ENCODE measurements around the gene DHX15.
"Not testable (repeated sequence)": the region's sequence is repeated elsewhere in the genome, so short reads cannot be mapped to it uniquely, and the experiment has no call there.

The DHX15 gene

DNA sequence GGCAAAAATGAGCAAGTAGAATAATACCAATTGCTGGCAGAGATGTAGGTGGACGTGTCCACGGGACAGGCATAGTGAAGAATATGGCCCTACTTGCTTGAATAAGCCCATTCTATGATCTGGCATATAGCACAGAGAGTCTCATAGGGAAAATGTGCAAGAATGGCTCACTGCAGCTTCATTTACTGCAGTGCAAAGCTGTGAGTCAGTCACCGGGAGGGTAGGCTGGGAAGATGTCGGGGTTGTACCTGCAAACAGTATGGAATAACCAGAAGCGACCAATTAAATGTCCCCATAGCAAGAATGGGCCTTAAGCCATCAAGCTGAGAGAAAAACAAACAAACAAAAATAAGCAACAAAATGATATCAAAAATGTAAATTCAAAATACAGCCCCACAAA, 74.3 kb downstream of the DHX15 start (continued):
- TF ChIP-seq ZNF37A (tag by site-specific recombination; IDR thresholded peaks at IDR 0.05) (no peak), ZNF311 (tag by site-specific recombination; IDR thresholded peaks at IDR 0.05; ENCODE audit: borderline replicate concordance) (no peak), ZNF266 (tag by site-specific recombination; IDR thresholded peaks at IDR 0.05; ENCODE audit: low read depth) (no peak), ZNF433 (tag by site-specific recombination; IDR thresholded peaks at IDR 0.05; ENCODE audit: low read depth) (no peak), ZNF830 (tag by site-specific recombination; IDR thresholded peaks at IDR 0.05; ENCODE audit: low read depth) (no peak), ZNF16 (tag by site-specific recombination; IDR thresholded peaks at IDR 0.05; ENCODE audit: low read depth) (no peak)

- POLR2A ChIA-PET, result no interaction called here
- CTCF ChIA-PET, result no interaction called here
- no peaks in the 10 kb centered on the region for H3K4me1 ChIP-seq (ENCODE audit: control insufficient read depth, insufficient read depth, low read length)
- no peak overlapping the region for H3K27ac ChIP-seq (ENCODE audit: extremely low read depth, low read depth, low read length)
- peaks cover 0 to 12% of the 10 kb centered on the region in 2 experiments; a peak in 1 of 3 replicates for H3K36me3 ChIP-seq (ENCODE audit: control insufficient read depth in 2 of 2, insufficient read depth in 1 of 2, low read length in 2 of 2)
- TF ChIP-seq ZBTB7A (tag by site-specific recombination; IDR thresholded peaks at IDR 0.05; ENCODE audit: low read depth), result no peak
- no peak for TF ChIP-seq ZNF544 (tag by site-specific recombination; IDR thresholded peaks at IDR 0.05)
- no peak for TF ChIP-seq ZNF48 (tag by site-specific recombination; IDR thresholded peaks at IDR 0.05)
- no peak for TF ChIP-seq ZNF2 (tag by site-specific recombination; IDR thresholded peaks at IDR 0.05)
- TF ChIP-seq ZSCAN16 (tag by site-specific recombination; IDR thresholded peaks at IDR 0.05), result no peak
- no peak for TF ChIP-seq YY1 (tag by site-specific recombination; IDR thresholded peaks at IDR 0.05)
- no peak for TF ChIP-seq CTCF (tag by site-specific recombination; IDR thresholded peaks at IDR 0.05)
- no peak for TF ChIP-seq ZNF146 (tag by site-specific recombination; IDR thresholded peaks at IDR 0.05)
- TF ChIP-seq ZNF555 (tag by site-specific recombination; conservative IDR thresholded peaks at IDR 0.05), result no peak
- no peak for TF ChIP-seq ZNF560 (tag by site-specific recombination; IDR thresholded peaks at IDR 0.05; ENCODE audit: borderline replicate concordance)
- TF ChIP-seq FEZF1 (tag by site-specific recombination; IDR thresholded peaks at IDR 0.05), result no peak
- TF ChIP-seq KLF8 (tag by site-specific recombination; IDR thresholded peaks at IDR 0.05), result no peak
- TF ChIP-seq ZNF768 (tag by site-specific recombination; IDR thresholded peaks at IDR 0.05), result no peak
- no peak for TF ChIP-seq ZNF776 (tag by site-specific recombination; IDR thresholded peaks at IDR 0.05; ENCODE audit: borderline replicate concordance)
- TF ChIP-seq ZNF211 (tag by site-specific recombination; IDR thresholded peaks at IDR 0.05; ENCODE audit: low read depth), result no peak
- H3K4me3 ChIP-seq (ENCODE audit: low read depth, low read length), result no peak overlapping the region
- H3K9me3 ChIP-seq (ENCODE audit: control insufficient read depth, insufficient read depth, low read depth, low read length), result no peaks in the 10 kb centered on the region
Measured at GRCh38 chr4:24508541-24508940, 75.8 kb downstream of the DHX15 start.

DNA sequence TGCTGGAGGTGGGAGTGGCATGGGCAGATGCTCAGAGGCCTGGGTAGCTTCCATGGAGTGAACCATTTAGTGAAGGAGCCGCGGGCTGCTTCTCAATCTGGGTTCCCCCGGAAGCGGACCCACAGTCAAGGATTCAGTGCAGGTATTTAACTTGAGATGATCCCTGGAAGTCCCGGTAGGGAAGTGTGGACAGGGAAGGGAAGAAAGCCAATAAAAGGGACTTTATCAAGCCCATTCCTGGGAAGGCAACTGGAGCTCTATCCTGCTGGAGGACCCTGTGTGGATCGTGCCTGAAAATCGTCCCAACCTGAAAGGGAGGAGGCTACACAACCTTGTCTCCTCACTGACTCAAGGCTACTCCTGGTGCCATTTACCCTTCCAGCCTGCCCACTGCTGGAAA, 76.9 kb downstream of the DHX15 start:
- ChIA-PET CTCF (no interaction called here), POLR2A (no interaction called here)
- no peak overlapping the region for H3K27ac ChIP-seq (ENCODE audit: extremely low read depth, low read depth, low read length)
- peaks cover 0 to 9% of the 10 kb centered on the region in 2 experiments; a peak in 1 of 3 replicates for H3K36me3 ChIP-seq (ENCODE audit: control insufficient read depth in 2 of 2, insufficient read depth in 1 of 2, low read length in 2 of 2)
- no peak for TF ChIP-seq ZNF184 (tag by site-specific recombination; IDR thresholded peaks at IDR 0.05)
- TF ChIP-seq, protein P1, sequence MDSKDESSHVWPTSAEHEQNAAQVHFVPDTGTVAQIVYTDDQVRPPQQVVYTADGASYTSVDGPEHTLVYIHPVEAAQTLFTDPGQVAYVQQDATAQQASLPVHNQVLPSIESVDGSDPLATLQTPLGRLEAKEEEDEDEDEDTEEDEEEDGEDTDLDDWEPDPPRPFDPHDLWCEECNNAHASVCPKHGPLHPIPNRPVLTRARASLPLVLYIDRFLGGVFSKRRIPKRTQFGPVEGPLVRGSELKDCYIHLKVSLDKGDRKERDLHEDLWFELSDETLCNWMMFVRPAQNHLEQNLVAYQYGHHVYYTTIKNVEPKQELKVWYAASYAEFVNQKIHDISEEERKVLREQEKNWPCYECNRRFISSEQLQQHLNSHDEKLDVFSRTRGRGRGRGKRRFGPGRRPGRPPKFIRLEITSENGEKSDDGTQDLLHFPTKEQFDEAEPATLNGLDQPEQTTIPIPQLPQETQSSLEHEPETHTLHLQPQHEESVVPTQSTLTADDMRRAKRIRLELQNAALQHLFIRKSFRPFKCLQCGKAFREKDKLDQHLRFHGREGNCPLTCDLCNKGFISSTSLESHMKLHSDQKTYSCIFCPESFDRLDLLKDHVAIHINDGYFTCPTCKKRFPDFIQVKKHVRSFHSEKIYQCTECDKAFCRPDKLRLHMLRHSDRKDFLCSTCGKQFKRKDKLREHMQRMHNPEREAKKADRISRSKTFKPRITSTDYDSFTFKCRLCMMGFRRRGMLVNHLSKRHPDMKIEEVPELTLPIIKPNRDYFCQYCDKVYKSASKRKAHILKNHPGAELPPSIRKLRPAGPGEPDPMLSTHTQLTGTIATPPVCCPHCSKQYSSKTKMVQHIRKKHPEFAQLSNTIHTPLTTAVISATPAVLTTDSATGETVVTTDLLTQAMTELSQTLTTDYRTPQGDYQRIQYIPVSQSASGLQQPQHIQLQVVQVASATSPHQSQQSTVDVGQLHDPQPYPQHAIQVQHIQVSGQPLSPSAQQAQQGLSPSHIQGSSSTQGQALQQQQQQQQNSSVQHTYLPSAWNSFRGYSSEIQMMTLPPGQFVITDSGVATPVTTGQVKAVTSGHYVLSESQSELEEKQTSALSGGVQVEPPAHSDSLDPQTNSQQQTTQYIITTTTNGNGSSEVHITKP (tag by site-specific recombination; IDR thresholded peaks at IDR 0.05), result peak; percentile 29; the same call in 1 of the 2 replicates
- TF ChIP-seq ZNF140 (tag by site-specific recombination; IDR thresholded peaks at IDR 0.05), result no peak
- no peak for TF ChIP-seq ZNF274 (IDR thresholded peaks at IDR 0.05; ENCODE audit: low read length)
- no peak for TF ChIP-seq ZNF274 (tag by site-specific recombination; IDR thresholded peaks at IDR 0.05; ENCODE audit: borderline replicate concordance)
- TF ChIP-seq ZNF677 (tag by site-specific recombination; IDR thresholded peaks at IDR 0.05), result no peak
- no peak overlapping the region for H3K4me3 ChIP-seq (ENCODE audit: low read depth, low read length)
- no peaks in the 10 kb centered on the region for H3K9me3 ChIP-seq (ENCODE audit: control insufficient read depth, insufficient read depth, low read depth, low read length)
- no peaks in the 10 kb centered on the region for H3K4me1 ChIP-seq (ENCODE audit: control insufficient read depth, insufficient read depth, low read length)

DNA sequence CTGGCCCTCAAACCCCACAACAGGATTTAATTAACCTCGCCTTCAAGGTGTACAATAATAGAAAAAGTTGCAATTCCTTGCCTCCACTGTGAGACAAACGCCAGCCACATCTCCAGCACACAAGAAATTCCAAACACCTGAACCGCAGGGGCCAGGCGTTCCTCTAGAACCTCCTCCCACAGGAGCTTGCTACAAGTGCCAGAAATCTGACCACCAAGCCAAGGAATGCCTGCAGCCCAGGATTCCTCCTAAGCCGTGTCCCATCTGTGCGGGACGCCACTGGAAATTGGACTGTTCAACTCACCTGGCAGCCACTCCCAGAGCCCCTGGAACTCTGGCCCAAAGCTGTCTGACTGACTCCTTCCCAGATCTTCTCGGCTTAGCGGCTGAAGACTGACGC, 81.3 kb downstream of the DHX15 start:
- H3K9me3 ChIP-seq (ENCODE audit: control insufficient read depth, insufficient read depth, low read depth, low read length); H3K4me1 ChIP-seq (ENCODE audit: control insufficient read depth, insufficient read depth, low read length); H3K36me3 ChIP-seq (ENCODE audit: control insufficient read depth in 2 of 2, insufficient read depth in 1 of 2, low read length in 2 of 2); H3K27ac ChIP-seq (ENCODE audit: extremely low read depth, low read depth, low read length); POLR2A ChIA-PET; H3K4me3 ChIP-seq (ENCODE audit: low read depth, low read length): not testable (repeated sequence)
- CTCF ChIA-PET, result interaction anchor here (1.1 kb wide), 1 partner anchor 15 kb away, joined by 4 read pairs; no protein-coding TSS in a partner anchor

All from HEK293 (cell line).